HG03064 (cell line): ENCODE measurements around the gene MOSMO.
"Not testable (repeated sequence)": the region's sequence is repeated elsewhere in the genome, so short reads cannot be mapped to it uniquely, and the experiment has no call there.

Experiments
- ATAC-seq: cut with Tn5 transposase; IDR thresholded peaks from one replicate; pipeline ENCODE4 v1.9.1; 2021; ENCODE audit warnings: low read depth; ENCODE audit not compliant: unreplicated experiment

MOSMO gene

DNA sequence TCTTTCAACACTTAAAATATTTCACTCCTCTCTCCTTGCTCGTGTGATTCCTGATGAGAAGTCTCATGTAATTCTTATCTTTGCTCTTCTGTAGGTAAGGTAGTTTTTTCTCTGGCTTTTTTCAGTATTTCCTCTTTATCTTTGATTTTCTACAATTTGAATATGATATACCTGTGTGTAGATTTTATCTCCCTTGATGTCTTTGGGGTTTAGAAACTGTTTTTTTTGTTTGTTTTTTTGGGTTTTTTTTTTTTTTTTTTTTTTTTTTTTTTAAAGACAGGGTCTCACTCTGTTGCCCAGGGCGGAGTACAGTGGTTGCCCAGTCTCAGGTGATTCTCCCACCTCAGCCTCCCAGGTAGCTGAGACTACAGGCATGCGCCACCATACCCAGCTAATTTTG, 26.6 kb downstream of the MOSMO start:
- no peak for ATAC-seq

DNA sequence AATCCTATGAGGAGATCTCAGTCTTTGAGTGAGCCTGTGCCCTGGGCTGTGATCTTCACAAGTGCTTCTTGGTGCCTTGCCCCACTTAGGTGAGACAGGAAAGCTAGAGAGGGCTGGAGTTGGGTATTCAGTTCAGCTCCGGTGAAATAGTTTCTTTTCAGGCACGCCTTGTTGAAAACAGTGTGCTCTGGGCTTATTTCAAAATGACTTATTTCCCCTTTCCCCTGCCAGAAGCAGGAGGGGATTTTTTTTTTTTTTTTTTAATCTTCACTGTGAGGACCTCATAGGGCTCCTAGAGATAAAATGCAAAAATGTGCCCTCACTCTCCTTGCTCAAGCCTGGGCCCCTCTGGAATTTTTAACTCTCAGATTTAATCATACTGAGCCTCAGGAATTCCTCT, 27.2 kb downstream of the MOSMO start:
- no peak for ATAC-seq

DNA sequence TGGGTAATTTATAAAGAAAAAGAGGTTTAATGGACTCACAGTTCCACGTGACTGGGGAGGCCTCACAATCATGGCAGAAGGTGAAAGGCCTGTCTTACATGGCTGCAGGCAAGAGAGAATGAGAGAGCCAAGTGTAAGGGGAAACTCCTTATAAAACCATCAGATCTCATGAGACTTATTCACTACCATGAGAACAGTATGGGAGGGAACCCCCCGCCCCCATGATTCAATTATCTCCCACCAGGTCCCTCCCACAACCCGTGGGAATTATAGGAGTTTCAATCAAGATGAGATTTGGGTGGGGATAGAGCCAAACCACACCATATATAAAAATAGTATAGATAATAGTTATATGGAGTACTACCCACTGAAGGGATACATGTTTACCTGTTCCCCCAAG, 36.0 kb downstream of the MOSMO start:
- ATAC-seq = not testable (repeated sequence)

DNA sequence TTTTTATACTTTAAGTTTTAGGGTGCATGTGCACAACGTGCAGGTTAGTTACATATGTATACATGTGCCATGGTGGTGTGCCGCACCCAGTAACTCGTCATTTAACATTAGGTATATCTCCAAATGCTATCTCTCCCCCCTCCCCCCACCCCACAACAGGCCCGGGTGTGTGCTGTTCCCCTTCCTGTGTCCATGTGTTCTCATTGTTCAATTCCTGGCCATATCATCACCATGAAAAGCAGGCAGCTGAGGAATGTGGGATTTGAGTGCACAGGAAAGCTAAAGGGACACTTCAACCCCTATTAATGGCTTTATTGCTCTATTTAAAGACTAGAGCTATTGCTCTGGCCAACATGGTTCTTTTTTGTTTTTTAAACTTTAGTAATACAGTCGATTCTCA, 38.0 kb downstream of the MOSMO start:
- not testable (repeated sequence) for ATAC-seq

DNA sequence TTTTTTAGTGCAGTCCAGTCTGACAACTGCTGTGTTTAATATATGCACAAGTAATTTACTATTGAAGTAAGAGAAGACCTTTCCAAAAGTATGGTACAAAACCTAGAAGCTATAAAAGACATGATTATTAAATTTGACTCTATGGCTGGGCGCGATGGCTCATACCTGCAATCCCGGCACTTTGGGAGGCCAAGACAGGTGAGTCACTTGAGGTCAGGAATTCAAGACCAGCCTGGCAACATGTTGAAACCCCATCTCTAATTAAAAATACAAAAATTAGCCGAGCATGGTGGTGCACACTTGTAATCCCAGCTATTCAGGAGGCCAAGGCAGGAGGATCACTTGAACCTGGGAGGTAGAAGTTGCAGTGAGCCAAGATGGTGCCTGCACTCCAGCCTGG, 43.1 kb downstream of the MOSMO start:
- no peak for ATAC-seq

DNA sequence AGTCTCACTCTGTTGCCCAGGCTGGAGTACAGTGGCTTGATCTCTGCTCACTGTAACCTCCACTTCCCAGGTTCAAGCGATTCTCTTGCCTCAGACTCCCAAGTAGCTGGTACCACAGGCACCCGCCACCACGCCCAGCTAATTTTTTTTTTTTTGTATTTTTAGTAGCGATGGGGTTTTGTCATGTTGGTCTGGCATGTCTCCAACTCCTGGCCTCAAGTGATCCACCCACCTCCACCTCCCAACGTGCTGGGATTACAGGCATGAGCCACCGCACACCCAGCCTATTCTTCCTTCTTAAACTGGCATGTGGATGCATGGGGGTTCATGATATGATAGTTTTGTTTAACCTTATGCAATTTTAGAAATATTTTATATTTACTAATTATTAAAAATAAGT, 45.1 kb downstream of the MOSMO start:
- no peak for ATAC-seq

DNA sequence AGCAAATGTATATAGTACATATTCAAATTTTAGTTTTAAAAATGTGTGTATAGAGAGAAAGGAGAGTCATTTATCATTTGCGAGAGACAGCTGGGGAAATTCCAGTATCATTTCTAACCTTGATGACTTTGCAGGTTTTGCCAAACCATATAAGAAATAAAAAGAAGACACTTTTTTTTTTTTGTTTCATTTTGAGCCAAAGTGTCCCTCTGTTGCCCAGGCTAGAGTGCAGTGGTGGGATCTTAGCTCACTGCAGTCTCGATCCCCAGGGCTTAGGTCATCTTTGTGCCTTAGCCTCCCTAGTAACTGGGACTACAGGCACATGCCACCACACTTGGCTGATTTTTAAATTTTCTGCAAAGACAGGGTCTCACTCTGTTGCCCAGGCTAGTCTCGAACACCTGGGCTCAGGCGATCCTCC, 46.0 kb downstream of the MOSMO start:
- no peak for ATAC-seq

DNA sequence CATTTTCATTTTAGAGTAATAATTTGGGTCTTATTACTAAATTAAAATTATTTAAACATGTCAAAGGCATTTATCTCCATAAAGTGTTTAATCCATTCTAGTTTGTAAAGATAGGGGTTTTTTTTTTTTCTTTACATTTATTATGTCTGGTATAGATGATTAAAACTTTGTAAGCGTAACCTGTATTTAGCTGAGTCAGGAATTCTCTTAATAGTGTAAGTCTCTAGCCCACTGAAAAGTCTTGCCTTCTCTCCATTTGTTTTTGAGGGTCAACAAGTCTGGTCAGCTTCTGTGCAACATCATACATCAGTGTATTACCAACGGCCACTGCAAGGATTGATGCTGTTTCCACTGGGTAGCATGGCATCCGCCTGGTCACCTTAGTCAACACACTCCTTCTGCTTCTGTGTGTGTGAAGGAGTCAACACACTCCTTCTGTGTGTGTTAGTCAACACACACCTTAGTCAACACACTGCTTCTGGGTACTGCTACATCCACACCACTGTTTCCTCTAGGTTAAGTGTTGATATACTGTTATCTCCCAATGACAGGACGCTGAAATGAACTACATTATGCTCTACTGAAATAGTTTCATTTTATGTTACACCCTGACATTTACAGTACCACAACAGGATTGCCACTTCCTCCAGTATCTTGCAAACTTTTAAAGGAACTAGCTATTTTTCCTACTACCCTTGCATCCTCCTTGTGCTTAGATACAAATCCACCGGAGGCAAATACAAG, 47.1 kb downstream of the MOSMO start:
- ATAC-seq = no peak

DNA sequence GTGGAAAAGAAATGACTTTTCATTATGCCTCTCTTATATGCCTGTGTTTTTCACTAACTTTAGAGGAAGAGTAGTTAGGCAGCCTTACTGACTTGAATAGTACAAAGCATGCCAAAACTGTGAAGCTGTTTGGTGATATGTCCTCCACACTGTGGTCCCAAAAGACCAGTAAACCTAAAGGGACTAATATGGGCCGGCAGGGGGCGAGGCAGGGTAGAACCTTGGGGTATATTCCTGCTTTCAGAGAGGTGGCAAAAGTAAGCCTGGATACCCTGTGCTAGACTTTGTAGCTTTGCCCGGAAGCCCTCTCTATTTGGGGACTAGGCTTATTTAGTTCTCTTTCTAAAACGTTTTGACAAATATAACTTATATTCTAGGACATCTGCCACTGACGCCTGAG, 48.0 kb downstream of the MOSMO start:
- ATAC-seq = no peak

DNA sequence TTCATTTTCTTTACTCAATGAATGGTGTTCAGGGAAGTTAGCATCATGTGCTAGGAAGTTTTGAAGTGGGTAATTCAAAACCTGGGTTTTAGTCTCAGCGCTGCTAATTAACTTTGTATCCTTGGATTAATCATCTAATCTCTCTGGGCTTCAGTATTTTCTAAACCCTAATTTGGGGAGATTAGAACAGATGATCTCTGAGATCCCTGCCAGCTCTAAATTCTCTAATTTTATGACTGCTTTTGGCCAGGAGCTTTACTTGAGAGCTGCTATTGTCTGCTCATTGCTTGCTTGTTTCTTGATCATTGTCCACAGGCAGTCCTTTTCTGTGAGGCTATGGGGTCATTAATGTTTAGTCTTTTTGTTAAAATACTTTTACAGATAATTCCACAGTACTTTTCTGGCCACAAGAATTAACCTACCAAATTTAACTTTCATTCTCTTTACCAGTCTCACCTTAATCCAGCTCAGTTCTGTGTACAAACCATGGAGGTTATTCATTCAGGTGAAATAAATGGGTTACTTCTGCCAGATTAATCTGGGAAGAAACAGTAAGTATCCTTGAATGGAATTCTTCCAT, 56.1 kb downstream of the MOSMO start:
- ATAC-seq = no peak

DNA sequence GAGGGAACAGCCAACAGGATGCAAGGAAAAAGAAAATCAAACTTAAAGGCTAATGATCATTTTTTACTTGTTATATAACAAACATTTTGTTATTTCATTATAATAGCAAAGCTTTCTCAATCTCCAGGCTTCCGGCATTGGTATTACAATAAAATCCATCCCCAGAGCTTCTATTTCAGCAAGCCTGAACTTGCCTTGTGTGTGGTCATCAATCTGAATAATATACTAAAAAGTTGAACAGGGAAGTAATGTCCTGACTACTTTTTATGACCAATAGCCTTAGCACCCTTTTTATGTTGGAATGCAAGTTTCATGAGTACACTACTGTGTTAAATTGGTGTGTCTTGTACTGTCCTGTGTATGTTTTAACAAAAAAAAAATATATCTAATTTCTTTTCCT, 57.3 kb downstream of the MOSMO start:
- ATAC-seq = no peak

DNA sequence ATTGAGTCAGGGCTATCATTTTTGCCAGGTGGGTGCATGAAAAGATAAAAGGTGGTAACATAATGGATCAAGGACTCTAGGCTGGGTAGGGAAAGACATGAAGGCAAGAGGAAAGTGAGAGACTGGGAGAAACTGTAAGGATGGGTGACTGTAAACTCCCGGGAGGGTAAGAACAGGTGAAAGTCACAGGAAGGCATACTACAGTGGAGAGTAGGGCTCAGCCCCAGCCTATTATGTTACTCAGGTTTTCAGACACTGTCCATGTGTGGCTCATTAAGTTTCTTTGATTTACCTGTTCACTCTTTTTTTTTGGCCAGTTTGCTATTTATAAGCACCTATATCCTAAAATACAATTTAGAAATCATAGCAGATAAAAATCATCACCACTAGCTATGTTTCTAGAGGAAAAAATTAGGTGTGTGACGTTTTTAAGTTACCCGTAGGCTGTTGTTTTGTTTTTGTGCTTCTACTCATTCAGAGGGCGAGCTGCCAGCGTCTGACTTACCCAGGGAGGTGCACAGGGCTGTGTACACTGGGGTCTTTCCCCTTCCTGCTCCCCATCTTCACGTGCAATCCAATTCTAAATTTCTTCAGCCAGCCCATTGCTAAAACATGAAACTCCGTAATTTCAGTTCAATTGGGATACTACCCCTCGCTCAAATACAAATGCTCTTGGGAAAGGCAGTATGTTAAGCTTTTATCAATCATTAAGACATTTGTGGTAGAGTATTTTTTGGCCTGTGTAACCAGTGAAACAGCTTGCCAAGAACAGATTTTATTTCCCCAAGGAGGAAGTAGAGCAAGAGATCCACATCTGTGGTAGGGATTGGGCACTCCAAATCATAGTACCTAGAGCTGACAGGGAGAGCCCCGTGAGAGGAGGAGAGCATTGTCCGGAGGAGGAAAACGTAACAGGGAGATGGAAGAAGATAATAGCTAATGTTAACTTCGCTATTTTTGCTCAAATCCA, 62.7 kb downstream of the MOSMO start:
- ATAC-seq = no peak

DNA sequence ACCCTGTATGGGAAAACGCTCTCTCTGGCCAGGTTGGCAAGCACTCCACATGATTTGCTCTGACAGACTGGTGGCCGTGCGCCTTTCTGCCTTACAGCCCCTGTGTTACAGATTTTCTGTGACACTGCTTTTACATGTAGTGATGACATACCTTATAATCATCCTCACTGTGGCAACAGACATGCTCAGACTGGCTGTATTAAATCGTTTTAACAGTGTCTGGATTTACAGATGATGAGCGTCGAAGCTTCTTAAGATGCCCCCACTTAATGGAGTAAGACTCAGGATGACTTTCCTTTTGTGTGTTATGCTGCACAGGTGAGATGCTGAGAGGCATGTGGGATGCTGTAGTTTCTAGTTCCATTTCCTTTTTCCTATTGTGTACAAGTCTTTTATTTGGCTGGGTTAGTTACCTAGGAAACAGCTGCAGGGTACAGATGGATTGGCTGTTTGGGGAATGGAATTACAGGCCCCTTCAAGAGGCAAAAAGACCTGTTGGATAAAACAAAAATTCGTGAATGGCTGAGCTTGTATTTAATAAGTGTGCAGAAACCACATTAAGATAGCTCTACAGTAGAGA, 63.5 kb downstream of the MOSMO start:
- no peak for ATAC-seq

DNA sequence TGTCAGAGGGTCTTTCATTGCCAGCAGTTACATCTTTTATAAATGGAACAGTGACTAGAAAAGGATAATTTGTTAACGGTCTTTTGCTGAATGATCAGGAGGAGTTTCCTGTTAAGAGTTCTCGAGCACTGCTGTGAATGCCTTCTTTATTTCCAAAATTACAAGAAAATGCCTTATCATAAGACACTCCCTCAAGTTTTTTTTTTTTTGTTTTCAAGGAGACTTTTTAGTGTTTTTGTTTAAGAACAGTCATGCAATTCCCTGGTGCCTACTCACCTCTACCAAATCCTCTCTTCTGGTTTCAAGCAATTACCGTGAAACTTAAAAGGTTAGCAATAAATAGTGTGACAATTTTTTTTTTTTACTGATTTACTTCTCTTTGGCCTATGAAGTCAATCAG, 65.4 kb downstream of the MOSMO start:
- ATAC-seq = no peak

DNA sequence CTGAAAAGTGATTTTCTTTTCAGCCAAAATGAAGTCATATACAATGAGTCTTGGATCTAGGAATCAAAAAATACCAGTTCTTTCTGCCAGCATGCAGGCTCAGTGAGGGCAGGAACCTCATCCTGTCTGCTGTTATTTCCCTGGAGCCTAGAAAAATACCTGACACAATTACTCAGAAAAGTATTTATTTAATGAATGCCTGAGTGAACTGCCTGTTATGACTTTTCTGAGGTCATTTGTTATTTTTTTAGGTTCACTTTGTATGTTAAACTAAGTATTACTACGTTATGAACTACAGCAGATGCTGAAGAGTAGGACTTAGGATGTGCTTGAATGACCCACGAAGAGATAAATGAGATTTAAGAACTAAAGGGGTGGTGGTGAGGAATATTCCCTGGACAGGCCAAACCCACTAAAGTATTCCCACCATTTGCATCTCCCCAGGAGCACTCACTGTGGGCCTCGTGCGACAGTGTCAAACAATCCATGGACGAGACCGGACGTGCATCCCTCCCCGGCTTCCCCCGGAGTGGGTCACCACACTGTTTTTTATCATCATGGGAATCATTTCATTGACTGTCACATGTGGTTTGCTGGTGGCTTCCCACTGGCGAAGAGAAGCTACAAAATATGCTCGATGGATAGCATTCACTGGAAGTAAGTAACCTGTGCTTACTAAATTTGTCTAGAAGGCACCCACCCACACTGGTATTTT, 67.3 kb downstream of the MOSMO start:
- no peak for ATAC-seq

DNA sequence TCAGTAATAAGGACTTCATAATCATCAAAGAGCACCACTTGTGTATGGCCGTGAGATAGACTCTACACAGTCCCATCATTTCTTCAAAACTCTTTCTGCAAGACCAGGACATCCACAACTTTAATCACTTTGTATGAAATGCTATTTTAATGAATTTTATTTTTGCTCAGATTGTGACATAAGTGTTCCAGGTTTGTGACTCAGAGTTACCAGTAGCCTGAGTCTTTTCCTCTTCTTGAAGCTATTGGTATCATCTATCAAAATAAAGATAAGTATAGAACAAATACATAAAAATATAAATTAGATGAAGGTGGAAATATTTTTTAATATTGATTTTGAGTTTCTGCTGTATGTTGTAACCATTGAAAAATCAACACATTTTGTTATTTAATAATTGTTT, 67.9 kb downstream of the MOSMO start:
- no peak for ATAC-seq

DNA sequence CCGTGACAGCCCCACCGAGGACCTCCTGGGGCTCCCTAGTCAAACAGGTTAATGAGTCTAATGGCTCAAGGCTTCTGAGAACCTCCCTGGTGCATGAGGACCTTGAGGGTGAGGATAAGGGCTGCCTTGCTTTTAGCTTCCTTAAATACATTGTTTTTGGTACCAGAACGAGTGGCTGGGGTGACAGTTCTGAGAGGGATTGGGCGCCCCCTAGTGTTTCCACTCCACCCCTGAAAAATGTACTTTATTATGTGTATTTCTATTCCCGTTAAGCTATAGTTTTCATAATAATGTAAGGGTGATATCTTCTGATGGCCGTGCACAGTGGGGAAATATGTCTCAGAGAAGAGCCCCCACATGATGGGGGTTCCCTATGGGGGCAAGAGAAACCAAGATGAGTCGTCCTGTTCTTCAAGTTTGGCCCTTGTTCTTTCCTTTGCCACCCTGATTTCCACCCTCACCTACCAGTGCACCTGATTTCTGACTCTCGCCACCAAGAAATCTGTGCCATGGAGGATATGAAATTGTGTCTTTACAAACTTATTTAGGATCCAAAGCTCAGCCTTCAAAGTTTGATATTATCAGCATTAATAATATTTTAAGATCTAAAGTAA, 69.9 kb downstream of the MOSMO start:
- ATAC-seq = no peak

DNA sequence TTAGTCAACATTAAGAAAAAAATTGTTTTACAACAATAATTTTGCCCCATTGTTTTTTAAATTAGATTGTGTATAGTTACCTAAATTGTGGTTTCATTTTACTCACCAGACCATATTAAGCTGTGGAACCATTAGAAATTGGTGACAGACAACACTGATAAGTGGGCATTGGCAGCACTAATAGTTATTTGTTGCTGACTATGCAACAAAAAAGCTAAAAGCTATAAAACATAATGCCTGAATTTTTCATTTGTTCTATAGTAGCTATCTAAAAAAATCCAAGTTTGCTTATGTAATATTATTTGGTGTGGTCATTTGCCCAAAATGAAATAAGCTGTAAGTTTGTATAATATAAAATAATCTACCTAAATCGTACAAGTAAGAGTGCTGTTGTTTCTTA, 70.7 kb downstream of the MOSMO start:
- no peak for ATAC-seq

DNA sequence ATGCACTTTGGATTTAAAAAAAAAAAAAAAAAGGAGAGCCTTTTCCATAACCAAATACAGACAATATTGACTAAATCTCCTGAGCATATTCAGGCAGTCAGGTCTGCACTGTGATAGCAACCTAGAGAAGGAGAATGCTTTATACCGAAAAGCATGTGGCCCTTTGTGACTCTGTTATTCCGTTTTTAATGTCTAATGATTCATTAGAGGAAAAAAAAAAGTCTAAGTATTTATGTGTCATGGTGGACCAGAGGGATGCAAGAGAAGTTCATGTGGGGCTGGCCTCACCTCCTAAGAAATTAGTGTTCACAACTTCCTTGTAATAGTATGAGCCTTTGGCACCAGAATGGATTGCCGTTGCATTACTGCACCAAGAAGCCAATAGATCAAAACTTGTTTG, 73.1 kb downstream of the MOSMO start:
- ATAC-seq = no peak

DNA sequence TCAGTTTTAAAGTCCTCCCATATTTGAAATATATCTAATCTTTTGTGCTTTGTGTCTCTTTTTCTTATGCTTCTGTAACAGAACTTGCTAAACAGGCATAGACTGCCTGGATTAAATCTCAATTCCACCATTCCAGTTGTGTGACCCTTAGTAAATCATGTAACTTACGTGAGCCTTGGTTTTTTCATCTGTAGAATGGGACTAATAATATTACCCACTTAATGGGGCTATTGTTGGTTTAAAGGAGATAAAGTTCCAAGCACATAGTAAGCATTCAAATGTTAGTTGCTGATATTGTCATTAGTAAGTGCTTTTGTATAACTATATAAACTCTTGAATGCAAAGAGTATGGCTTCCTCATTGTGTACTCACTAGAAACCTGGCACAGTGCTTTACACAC, 78.5 kb downstream of the MOSMO start:
- no peak for ATAC-seq
